ENCODE measurements around the gene MAGI2. TPM values are rescaled to one million over a fixed set of nuclear protein-coding genes. Genes with fewer than 3 reads are reported as not detected.

Gene MAGI2
- total and polyA plus RNA-seq, 2 experiments from 2014 or later, result 3.5 to 4.1 TPM

- Histone ChIP-seq H3F3A (ENCODE audit: insufficient read depth) (0 out of 2 replicates have a peak, but pooled peaks cover 11% of the 10 kb centered on the region), H4K20me1 (ENCODE audit: insufficient read depth) (no peaks in the 10 kb centered on the region), H3K27me3 (replicated peaks; ENCODE audit: insufficient read depth) (no peaks in the 10 kb centered on the region), H3K9me2 (ENCODE audit: insufficient read depth) (no peaks in the 10 kb centered on the region), H3K4me3 (no peak overlapping the region), H3K36me3 (ENCODE audit: low read depth) (no peaks in the 10 kb centered on the region), H3K4me2 (ENCODE audit: unreplicated experiment) (no peak overlapping the region), H3K27ac (no peak overlapping the region), H3K4me1 (ENCODE audit: insufficient read depth) (no peaks in the 10 kb centered on the region; the same call in 1 of the 2 replicates), H3K79me2 (ENCODE audit: insufficient read depth) (no peaks in the 10 kb centered on the region), H2AFZ (no peak overlapping the region), H3K9me3 (ENCODE audit: low read depth) (no peaks in the 10 kb centered on the region), H3K9ac (no peak overlapping the region)
- in situ Hi-C loops (cut with MboI), result no loop called here
- 89 to 93% methylated on average over 3 of the region's 3 CpGs for WGBS, 2 experiments (ENCODE audit: low coverage in 1 of 2, low lambda C conversion rate in 2 of 2, missing lambda C conversion rate in 2 of 2)
- no peak for DNase-seq
- TF ChIP-seq EZH2 (IDR thresholded peaks at IDR 0.05; ENCODE audit: insufficient read depth, poor library complexity, severe bottlenecking), result no peak
- TF ChIP-seq EZH2phosphoT487 (IDR thresholded peaks at IDR 0.05; ENCODE audit: insufficient read depth, low read depth), result no peak
Observed at GRCh38 chr7:79064187-79064823, 389.2 kb downstream of the MAGI2 start.

GRCh38 chr7:79063019-79063698, 390.3 kb downstream of the MAGI2 start:
- H3K36me3 ChIP-seq (ENCODE audit: low read depth), result no peaks in the 10 kb centered on the region
- 0 out of 2 replicates have a peak, but pooled peaks cover 11% of the 10 kb centered on the region for H3F3A ChIP-seq (ENCODE audit: insufficient read depth)
- H3K9me2 ChIP-seq (ENCODE audit: insufficient read depth), result no peaks in the 10 kb centered on the region
- no peaks in the 10 kb centered on the region for H3K27me3 ChIP-seq (replicated peaks; ENCODE audit: insufficient read depth)
- H3K27ac ChIP-seq, result no peak overlapping the region; the same call in 1 of the 2 replicates
- whole genome bisulfite sequencing, 2 experiments (ENCODE audit: low coverage in 1 of 2, low lambda C conversion rate in 2 of 2, missing lambda C conversion rate in 2 of 2), result 55% methylated on average over 2 of the region's 2 CpGs
- H3K9me3 ChIP-seq (ENCODE audit: low read depth), result no peaks in the 10 kb centered on the region
- H3K4me2 ChIP-seq (ENCODE audit: unreplicated experiment), result no peak overlapping the region
- in situ Hi-C loops (cut with MboI), result no loop called here
- no peaks in the 10 kb centered on the region for H3K79me2 ChIP-seq (ENCODE audit: insufficient read depth)
- TF ChIP-seq EZH2 (IDR thresholded peaks at IDR 0.05; ENCODE audit: insufficient read depth, poor library complexity, severe bottlenecking) (no peak), EZH2phosphoT487 (IDR thresholded peaks at IDR 0.05; ENCODE audit: insufficient read depth, low read depth) (no peak)
- H3K4me3 ChIP-seq, result no peak overlapping the region
- no peaks in the 10 kb centered on the region; the same call in 1 of the 2 replicates for H3K4me1 ChIP-seq (ENCODE audit: insufficient read depth)
- H2AFZ ChIP-seq, result no peak overlapping the region
- peak; percentile 69 for DNase-seq
- H3K9ac ChIP-seq, result no peak overlapping the region
- H4K20me1 ChIP-seq (ENCODE audit: insufficient read depth), result no peaks in the 10 kb centered on the region

GRCh38 chr7:79060498-79060897, 393.0 kb downstream of the MAGI2 start:
- no peak overlapping the region for H3K27ac ChIP-seq
- H4K20me1 ChIP-seq (ENCODE audit: insufficient read depth), result no peaks in the 10 kb centered on the region
- no peak overlapping the region for H3K4me2 ChIP-seq (ENCODE audit: unreplicated experiment)
- H3K9me2 ChIP-seq (ENCODE audit: insufficient read depth), result no peaks in the 10 kb centered on the region
- H3K9me3 ChIP-seq (ENCODE audit: low read depth), result no peaks in the 10 kb centered on the region
- no peaks in the 10 kb centered on the region; the same call in 1 of the 2 replicates for H3K4me1 ChIP-seq (ENCODE audit: insufficient read depth)
- WGBS, 2 experiments (ENCODE audit: low coverage in 1 of 2, low lambda C conversion rate in 2 of 2, missing lambda C conversion rate in 2 of 2), result 83 to 84% methylated on average over 3 of the region's 3 CpGs
- H2AFZ ChIP-seq, result no peak overlapping the region
- no peaks in the 10 kb centered on the region for H3K27me3 ChIP-seq (replicated peaks; ENCODE audit: insufficient read depth)
- in situ Hi-C loops (cut with MboI), result no loop called here
- H3F3A ChIP-seq (ENCODE audit: insufficient read depth), result 0 out of 2 replicates have a peak, but pooled peaks cover 11% of the 10 kb centered on the region
- H3K36me3 ChIP-seq (ENCODE audit: low read depth), result no peaks in the 10 kb centered on the region
- no peaks in the 10 kb centered on the region for H3K79me2 ChIP-seq (ENCODE audit: insufficient read depth)
- DNase-seq, result no peak
- no peak overlapping the region for H3K9ac ChIP-seq
- no peak overlapping the region for H3K4me3 ChIP-seq
- TF ChIP-seq EZH2 (IDR thresholded peaks at IDR 0.05; ENCODE audit: insufficient read depth, poor library complexity, severe bottlenecking), result no peak
- no peak for TF ChIP-seq EZH2phosphoT487 (IDR thresholded peaks at IDR 0.05; ENCODE audit: insufficient read depth, low read depth)

- Histone ChIP-seq H3K9me3 (ENCODE audit: low read depth) (no peaks in the 10 kb centered on the region), H3F3A (ENCODE audit: insufficient read depth) (no peaks in the 10 kb centered on the region), H4K20me1 (ENCODE audit: insufficient read depth) (no peaks in the 10 kb centered on the region), H3K79me2 (ENCODE audit: insufficient read depth) (no peaks in the 10 kb centered on the region), H3K4me1 (ENCODE audit: insufficient read depth) (no peaks in the 10 kb centered on the region), H3K9ac (no peak overlapping the region), H2AFZ (no peak overlapping the region), H3K36me3 (ENCODE audit: low read depth) (no peaks in the 10 kb centered on the region), H3K27ac (no peak overlapping the region), H3K27me3 (replicated peaks; ENCODE audit: insufficient read depth) (no peaks in the 10 kb centered on the region), H3K4me2 (ENCODE audit: unreplicated experiment) (no peak overlapping the region), H3K9me2 (ENCODE audit: insufficient read depth) (no peaks in the 10 kb centered on the region), H3K4me3 (no peak overlapping the region)
- in situ Hi-C loops (cut with MboI), result no loop called here
- 84 to 87% methylated on average over 6 of the region's 6 CpGs for WGBS, 2 experiments (ENCODE audit: low coverage in 1 of 2, low lambda C conversion rate in 2 of 2, missing lambda C conversion rate in 2 of 2)
- DNase-seq, result no peak
- TF ChIP-seq EZH2 (IDR thresholded peaks at IDR 0.05; ENCODE audit: insufficient read depth, poor library complexity, severe bottlenecking) (no peak), EZH2phosphoT487 (IDR thresholded peaks at IDR 0.05; ENCODE audit: insufficient read depth, low read depth) (no peak)
Observed at GRCh38 chr7:79055722-79056415, 397.6 kb downstream of the MAGI2 start.
